ENCODE results near the gene SLU7. TPM values are rescaled to one million over a fixed set of nuclear protein-coding genes. Genes with fewer than 3 reads are reported as not detected.

SLU7 gene
- total RNA-seq, 1 experiment from 2014 or later: 42.3 TPM

GRCh38 chr5:160387445-160387844 is 31.4 kb downstream of the SLU7 start:
- no peak overlapping the region for H3K4me3 ChIP-seq
- H3K36me3 ChIP-seq: no peaks in the 10 kb centered on the region
- DNase-seq: no peak
- no peaks in the 10 kb centered on the region; the same call in 1 of the 2 replicates for H3K27me3 ChIP-seq
- peaks cover 12% of the 10 kb centered on the region for H3K9me3 ChIP-seq

- Histone ChIP-seq H3K9me3 (peaks cover 12% of the 10 kb centered on the region), H3K27me3 (peaks cover 4% of the 10 kb centered on the region), H3K36me3 (no peaks in the 10 kb centered on the region), H3K4me3 (no peak overlapping the region)
- no peak for DNase-seq
Observed at GRCh38 chr5:160385496-160385895, 33.4 kb downstream of the SLU7 start.

GRCh38 chr5:160384681-160385080 is 34.2 kb downstream of the SLU7 start:
- peaks cover 4% of the 10 kb centered on the region for H3K27me3 ChIP-seq
- DNase-seq: no peak
- H3K9me3 ChIP-seq: peaks cover 12% of the 10 kb centered on the region
- H3K36me3 ChIP-seq: no peaks in the 10 kb centered on the region
- H3K4me3 ChIP-seq: no peak overlapping the region

GRCh38 chr5:160382346-160382745 is 36.5 kb downstream of the SLU7 start:
- H3K36me3 ChIP-seq: no peaks in the 10 kb centered on the region
- peaks cover 2% of the 10 kb centered on the region; the same call in 1 of the 2 replicates for H3K9me3 ChIP-seq
- H3K4me3 ChIP-seq: no peak overlapping the region
- H3K27me3 ChIP-seq: peaks cover 13% of the 10 kb centered on the region
- DNase-seq: no peak

- Histone ChIP-seq H3K36me3 (no peaks in the 10 kb centered on the region), H3K9me3 (no peaks in the 10 kb centered on the region), H3K27me3 (peaks cover 31% of the 10 kb centered on the region), H3K4me3 (no peak overlapping the region)
- no peak for DNase-seq
Observed at GRCh38 chr5:160380041-160380440, 38.8 kb downstream of the SLU7 start.

- Histone ChIP-seq H3K36me3 (no peaks in the 10 kb centered on the region), H3K27me3 (peaks cover 36% of the 10 kb centered on the region), H3K9me3 (no peaks in the 10 kb centered on the region), H3K4me3 (no peak overlapping the region)
- no peak for DNase-seq
Observed at GRCh38 chr5:160379511-160379910, 39.4 kb downstream of the SLU7 start.

GRCh38 chr5:160378330-160378729 is 40.6 kb downstream of the SLU7 start:
- Histone ChIP-seq H3K4me3 (no peak overlapping the region), H3K9me3 (no peaks in the 10 kb centered on the region), H3K27me3 (peaks cover 39% of the 10 kb centered on the region), H3K36me3 (no peaks in the 10 kb centered on the region)
- DNase-seq: no peak

- DNase-seq: no peak
- peaks cover 44% of the 10 kb centered on the region for H3K27me3 ChIP-seq
- no peaks in the 10 kb centered on the region for H3K36me3 ChIP-seq
- no peaks in the 10 kb centered on the region for H3K9me3 ChIP-seq
- no peak overlapping the region for H3K4me3 ChIP-seq
Observed at GRCh38 chr5:160377651-160378050, 41.2 kb downstream of the SLU7 start.

GRCh38 chr5:160376416-160376815 is 42.5 kb downstream of the SLU7 start:
- H3K4me3 ChIP-seq: no peak overlapping the region
- H3K36me3 ChIP-seq: no peaks in the 10 kb centered on the region
- no peak for DNase-seq
- no peaks in the 10 kb centered on the region for H3K9me3 ChIP-seq
- peaks cover 47% of the 10 kb centered on the region for H3K27me3 ChIP-seq

- Histone ChIP-seq H3K27me3 (peaks cover 49% of the 10 kb centered on the region), H3K36me3 (no peaks in the 10 kb centered on the region), H3K9me3 (no peaks in the 10 kb centered on the region), H3K4me3 (no peak overlapping the region)
- DNase-seq: no peak
Observed at GRCh38 chr5:160375701-160376100, 43.2 kb downstream of the SLU7 start.

- Histone ChIP-seq H3K36me3 (no peaks in the 10 kb centered on the region), H3K4me3 (no peak overlapping the region), H3K9me3 (no peaks in the 10 kb centered on the region), H3K27me3 (peaks cover 50% of the 10 kb centered on the region)
- DNase-seq: no peak
Observed at GRCh38 chr5:160375166-160375565, 43.7 kb downstream of the SLU7 start.

- DNase-seq: no peak
- H3K4me3 ChIP-seq: no peak overlapping the region
- no peaks in the 10 kb centered on the region for H3K36me3 ChIP-seq
- no peaks in the 10 kb centered on the region for H3K9me3 ChIP-seq
- H3K27me3 ChIP-seq: peaks cover 36% of the 10 kb centered on the region
Observed at GRCh38 chr5:160371294-160371693, 47.6 kb downstream of the SLU7 start.

GRCh38 chr5:160370713-160371034 is 48.2 kb downstream of the SLU7 start:
- Histone ChIP-seq H3K9me3 (no peaks in the 10 kb centered on the region), H3K36me3 (no peaks in the 10 kb centered on the region), H3K27me3 (peaks cover 30% of the 10 kb centered on the region), H3K4me3 (peak overlapping the region; percentile 52)
- DNase-seq: no peak

GRCh38 chr5:160369990-160370712 is 48.7 kb downstream of the SLU7 start, which contains the start of gene C1QTNF2:
C1QTNF2 (minus strand) TSS chr5:160370626; CDS start chr5:160355011, 15,615 bp downstream.
- DNase-seq: peak; percentile 79
- Histone ChIP-seq H3K9me3 (no peaks in the 10 kb centered on the region), H3K4me3 (peak within 1 kb of the TSS; percentile 52), H3K36me3 (no peaks in the 10 kb centered on the region), H3K27me3 (peaks cover 25% of the 10 kb centered on the region)

- H3K27me3 ChIP-seq: peaks cover 11% of the 10 kb centered on the region
- H3K4me3 ChIP-seq: no peak overlapping the region
- H3K9me3 ChIP-seq: no peaks in the 10 kb centered on the region
- DNase-seq: no peak
- H3K36me3 ChIP-seq: no peaks in the 10 kb centered on the region
Observed at GRCh38 chr5:160367885-160368284, 51.0 kb downstream of the SLU7 start.

- no peak for DNase-seq
Observed at GRCh38 chr5:160367261-160367660, 51.6 kb downstream of the SLU7 start.

GRCh38 chr5:160366230-160366629 is 52.7 kb downstream of the SLU7 start:
- Histone ChIP-seq H3K9me3 (no peaks in the 10 kb centered on the region), H3K27me3 (peaks cover 6% of the 10 kb centered on the region), H3K36me3 (no peaks in the 10 kb centered on the region), H3K4me3 (no peak overlapping the region)
- DNase-seq: no peak

More at GRCh38 chr5:160367261-160367660, 51.6 kb downstream of the SLU7 start:
- no peaks in the 10 kb centered on the region for H3K9me3 ChIP-seq
- peaks cover 11% of the 10 kb centered on the region for H3K27me3 ChIP-seq
- no peaks in the 10 kb centered on the region for H3K36me3 ChIP-seq
- H3K4me3 ChIP-seq: no peak overlapping the region

- no peak overlapping the region for H3K4me3 ChIP-seq
- no peaks in the 10 kb centered on the region for H3K9me3 ChIP-seq
- no peaks in the 10 kb centered on the region for H3K36me3 ChIP-seq
- no peaks in the 10 kb centered on the region for H3K27me3 ChIP-seq
- no peak for DNase-seq
Observed at GRCh38 chr5:160363660-160364395, 55.1 kb downstream of the SLU7 start.
